Adrenal gland (tissue), 5 donors: ENCODE data around the gene LIMS2.

Source experiments
- CTCF ChIP-seq, 6 experiments: fragments of 450-650 bp in 4 of 6; fragments of 200-600 bp in 2 of 6; sonication (generic) in 1 of 6; IDR thresholded peaks; 1 replicate in 5 of 6; 2 replicates in 1 of 6; pipeline versions ENCODE4 v1.5.1 to v1.8.0; 2016 to 2021; ENCODE audit warnings: antibody characterized with exemption in 6 of 6, mild to moderate bottlenecking in 2 of 6, moderate library complexity in 1 of 6
- POLR2A ChIP-seq, 2 donors: fragments of 450-650 bp; IDR thresholded peaks; one replicate each; pipeline ENCODE4 v1.6.1; 2017; ENCODE audit warnings: antibody characterized with exemption in 2 of 2, mild to moderate bottlenecking in 2 of 2, moderate library complexity in 1 of 2
- donor health status: DM: no; HTN: no; CAD: no.

- no peak for TF ChIP-seq POLR2A (IDR thresholded peaks at IDR 0.05)
- TF ChIP-seq CTCF (IDR thresholded peaks at IDR 0.05), result no peak
Measured at GRCh38 chr2:127645395-127646291, 29.7 kb downstream of the LIMS2 start, which contains the start of gene GPR17.
